Panc1 (cell line): ENCODE measurements around the gene DTX3.

Experiments
- POLR2AphosphoS5 ChIP-seq: IDR thresholded peaks from 2 replicates; pipeline ENCODE4 v1.6.1; 2012; ENCODE audit warnings: mild to moderate bottlenecking, low read depth, low read length, moderate library complexity
- SIN3A ChIP-seq: IDR thresholded peaks from 2 replicates; pipeline ENCODE4 v1.6.1; 2012; ENCODE audit warnings: low read depth, mild to moderate bottlenecking, low read length, moderate library complexity, borderline replicate concordance; ENCODE audit not compliant: insufficient read depth
- TCF7L2 ChIP-seq: IDR thresholded peaks from 2 replicates; pipeline ENCODE4 v1.6.1; 2011; ENCODE audit warnings: mild to moderate bottlenecking, low read depth, low read length, inconsistent platforms
- TF ChIP-seq, protein P1 (sequence below): fragments of 450-650 bp; IDR thresholded peaks from 2 replicates; pipeline ENCODE4 v1.5.1; 2017; ENCODE audit warnings: mild to moderate bottlenecking
- TF ChIP-seq, protein P2 (sequence below), 2 experiments: IDR thresholded peaks; 2 replicates each; pipeline ENCODE4 v1.6.1; 2011 to 2012; ENCODE audit warnings: low read depth in 2 of 2, control low read depth in 1 of 2, low read length in 1 of 2, mild to moderate bottlenecking in 1 of 2, moderate library complexity in 1 of 2; ENCODE audit not compliant: insufficient read depth in 1 of 2

DNA sequence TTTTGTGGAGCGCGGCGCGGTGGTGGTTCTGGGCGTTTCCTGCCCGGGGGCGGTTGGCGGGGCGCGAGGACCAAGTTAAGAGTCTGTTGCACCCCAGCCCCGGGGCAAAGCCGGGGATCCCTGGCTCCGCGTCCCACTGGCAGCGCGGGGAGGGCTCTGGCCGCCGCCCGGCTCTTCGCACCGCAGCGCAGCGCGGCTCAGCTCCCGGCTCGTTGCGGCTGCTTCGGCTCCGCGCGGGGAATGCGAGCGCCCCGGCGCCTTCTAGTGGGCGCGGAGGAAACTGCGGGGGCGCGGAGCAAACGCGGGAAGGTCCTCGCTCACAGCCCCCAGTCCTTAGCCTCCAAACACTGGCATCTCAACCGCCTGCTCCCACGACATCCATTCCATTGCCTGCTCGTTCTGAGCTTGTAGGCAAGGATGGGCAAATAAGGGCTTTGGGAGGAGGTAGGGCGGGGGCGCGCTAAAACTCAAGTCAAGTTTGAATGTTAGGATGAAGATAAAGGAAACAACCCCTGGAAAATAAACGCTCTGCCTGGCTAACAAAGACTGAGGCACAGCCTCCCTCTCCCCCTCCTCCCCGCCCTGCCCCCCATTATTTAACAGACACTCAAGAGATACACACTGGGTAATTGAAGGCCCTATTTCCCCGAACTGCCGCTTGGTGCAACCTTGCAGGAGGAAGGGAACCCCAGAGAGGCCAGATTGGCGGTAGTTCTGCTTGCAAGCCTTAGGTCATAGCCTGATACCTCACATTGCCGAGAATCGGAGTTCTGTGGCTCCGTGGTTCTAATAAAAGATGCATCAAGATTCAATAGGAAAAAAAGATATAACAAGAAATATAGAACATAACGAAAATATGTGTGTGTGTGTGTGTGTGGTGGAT is 28.6 kb downstream of the DTX3 start, which contains the start of gene B4GALNT1:
- TF ChIP-seq, protein P1, sequence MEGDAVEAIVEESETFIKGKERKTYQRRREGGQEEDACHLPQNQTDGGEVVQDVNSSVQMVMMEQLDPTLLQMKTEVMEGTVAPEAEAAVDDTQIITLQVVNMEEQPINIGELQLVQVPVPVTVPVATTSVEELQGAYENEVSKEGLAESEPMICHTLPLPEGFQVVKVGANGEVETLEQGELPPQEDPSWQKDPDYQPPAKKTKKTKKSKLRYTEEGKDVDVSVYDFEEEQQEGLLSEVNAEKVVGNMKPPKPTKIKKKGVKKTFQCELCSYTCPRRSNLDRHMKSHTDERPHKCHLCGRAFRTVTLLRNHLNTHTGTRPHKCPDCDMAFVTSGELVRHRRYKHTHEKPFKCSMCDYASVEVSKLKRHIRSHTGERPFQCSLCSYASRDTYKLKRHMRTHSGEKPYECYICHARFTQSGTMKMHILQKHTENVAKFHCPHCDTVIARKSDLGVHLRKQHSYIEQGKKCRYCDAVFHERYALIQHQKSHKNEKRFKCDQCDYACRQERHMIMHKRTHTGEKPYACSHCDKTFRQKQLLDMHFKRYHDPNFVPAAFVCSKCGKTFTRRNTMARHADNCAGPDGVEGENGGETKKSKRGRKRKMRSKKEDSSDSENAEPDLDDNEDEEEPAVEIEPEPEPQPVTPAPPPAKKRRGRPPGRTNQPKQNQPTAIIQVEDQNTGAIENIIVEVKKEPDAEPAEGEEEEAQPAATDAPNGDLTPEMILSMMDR: peak; percentile 98
- TF ChIP-seq, protein P2, sequence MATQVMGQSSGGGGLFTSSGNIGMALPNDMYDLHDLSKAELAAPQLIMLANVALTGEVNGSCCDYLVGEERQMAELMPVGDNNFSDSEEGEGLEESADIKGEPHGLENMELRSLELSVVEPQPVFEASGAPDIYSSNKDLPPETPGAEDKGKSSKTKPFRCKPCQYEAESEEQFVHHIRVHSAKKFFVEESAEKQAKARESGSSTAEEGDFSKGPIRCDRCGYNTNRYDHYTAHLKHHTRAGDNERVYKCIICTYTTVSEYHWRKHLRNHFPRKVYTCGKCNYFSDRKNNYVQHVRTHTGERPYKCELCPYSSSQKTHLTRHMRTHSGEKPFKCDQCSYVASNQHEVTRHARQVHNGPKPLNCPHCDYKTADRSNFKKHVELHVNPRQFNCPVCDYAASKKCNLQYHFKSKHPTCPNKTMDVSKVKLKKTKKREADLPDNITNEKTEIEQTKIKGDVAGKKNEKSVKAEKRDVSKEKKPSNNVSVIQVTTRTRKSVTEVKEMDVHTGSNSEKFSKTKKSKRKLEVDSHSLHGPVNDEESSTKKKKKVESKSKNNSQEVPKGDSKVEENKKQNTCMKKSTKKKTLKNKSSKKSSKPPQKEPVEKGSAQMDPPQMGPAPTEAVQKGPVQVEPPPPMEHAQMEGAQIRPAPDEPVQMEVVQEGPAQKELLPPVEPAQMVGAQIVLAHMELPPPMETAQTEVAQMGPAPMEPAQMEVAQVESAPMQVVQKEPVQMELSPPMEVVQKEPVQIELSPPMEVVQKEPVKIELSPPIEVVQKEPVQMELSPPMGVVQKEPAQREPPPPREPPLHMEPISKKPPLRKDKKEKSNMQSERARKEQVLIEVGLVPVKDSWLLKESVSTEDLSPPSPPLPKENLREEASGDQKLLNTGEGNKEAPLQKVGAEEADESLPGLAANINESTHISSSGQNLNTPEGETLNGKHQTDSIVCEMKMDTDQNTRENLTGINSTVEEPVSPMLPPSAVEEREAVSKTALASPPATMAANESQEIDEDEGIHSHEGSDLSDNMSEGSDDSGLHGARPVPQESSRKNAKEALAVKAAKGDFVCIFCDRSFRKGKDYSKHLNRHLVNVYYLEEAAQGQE (IDR thresholded peaks at IDR 0.05; ENCODE audit: insufficient read depth in 1 of 2, low read depth in 2 of 2, low read length in 1 of 2): no peak
- TF ChIP-seq TCF7L2 (peak; percentile 23; the same call in 1 of the 2 replicates), POLR2AphosphoS5 (no peak), SIN3A (no peak)
